GM21528 (cell line): Measurements from ENCODE around the gene TAS2R38.

Experiments used
- ATAC-seq: cut with Tn5 transposase; IDR thresholded peaks from one replicate; pipeline ENCODE4 v1.9.1; 2021; ENCODE audit warnings: mild to moderate bottlenecking, moderate library complexity; ENCODE audit not compliant: unreplicated experiment, low FRiP score

TAS2R38 gene

DNA sequence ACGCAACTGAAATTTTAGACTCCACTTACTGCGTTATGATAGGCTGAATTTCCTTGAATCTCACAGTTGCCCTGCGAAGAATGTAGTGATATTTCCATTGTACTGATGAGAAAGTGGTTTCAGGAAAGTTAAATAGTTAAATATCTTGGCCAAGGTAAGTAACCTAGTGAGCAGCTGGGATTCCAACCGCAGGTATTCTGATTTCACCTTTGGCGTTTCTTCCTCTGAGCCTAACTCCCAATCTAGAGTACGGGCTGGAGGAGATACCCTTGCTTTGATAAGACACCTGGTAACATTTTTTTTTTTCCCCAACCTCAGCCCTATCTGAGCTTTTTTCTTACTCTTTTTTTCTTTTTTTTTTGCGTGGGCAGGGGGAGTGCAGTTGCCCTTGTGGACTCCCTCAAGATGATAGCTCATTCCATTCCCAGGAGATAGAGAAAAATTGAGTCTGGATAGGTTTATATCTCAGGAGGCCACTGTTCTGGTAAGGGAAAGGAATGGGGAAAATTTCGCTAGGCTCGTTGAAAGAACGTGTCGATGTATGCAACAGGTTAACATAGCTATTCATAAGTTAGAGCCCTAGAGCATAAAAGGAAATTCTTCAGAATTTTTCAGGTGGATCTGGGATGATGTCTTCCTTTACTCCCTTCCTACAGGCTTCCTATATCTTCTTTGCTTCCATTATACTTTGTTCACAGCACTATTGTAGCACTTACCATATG lies 3.1 kb upstream of the TAS2R38 start:
- ATAC-seq: no peak

GRCh38 chr7:141975806-141976523 lies 2.4 kb upstream of the TAS2R38 start:
- peak; percentile 82 for ATAC-seq

- ATAC-seq: no peak
These were observed 1.3 kb upstream of the TAS2R38 start for GRCh38 chr7:141974831-141975230.

DNA sequence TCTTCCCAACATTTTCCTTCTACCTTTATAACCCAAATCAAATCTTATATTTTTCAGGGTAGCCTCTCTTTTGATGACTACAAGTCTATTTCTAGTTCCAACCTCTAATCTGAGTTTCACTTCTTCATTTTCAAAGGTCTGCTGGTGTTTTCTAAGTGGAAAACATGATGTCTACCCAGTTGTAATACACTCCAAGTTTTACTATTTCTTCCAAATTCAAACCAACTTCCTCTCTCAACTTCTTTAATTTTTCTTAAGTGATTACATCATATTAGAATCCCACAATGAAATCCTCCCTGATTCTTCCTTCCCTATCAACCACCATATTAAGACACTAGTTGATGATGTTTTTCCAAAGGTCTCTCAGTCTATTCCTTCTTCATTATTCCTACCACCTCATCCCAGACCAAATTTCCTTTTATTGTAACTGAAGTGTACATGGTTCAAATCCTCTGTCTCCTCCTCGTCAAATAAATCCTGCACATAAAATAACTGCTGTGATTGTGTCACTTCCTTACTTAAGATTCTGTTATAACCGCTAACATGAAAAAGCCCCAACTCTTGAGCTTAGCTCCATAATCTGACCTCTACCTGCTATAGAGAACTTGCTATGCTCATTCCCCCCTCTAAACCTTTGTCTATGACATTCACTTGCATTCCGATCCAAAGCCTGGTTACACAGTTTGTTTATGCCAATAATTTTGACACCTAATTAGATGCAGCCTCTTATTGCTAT lies 12.7 kb downstream of the TAS2R38 start:
- peak; percentile 58 for ATAC-seq

DNA sequence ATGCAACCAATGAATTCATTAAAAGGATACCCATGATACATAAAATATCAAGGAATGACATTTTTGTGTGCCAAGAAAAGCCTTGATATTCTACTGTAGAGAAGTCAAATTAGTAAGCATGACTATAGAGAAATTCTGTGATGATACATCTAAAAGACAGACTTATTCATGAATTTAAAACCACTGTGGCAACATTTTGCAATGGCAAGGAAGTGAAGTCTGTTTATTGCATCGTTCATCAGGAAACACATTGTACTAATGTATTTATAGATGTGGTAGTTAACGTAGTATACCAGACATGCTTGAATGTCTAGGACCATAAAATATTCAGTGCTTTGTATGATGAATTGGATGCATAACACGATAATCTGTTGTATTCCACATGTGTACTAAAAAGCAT lies 17.5 kb downstream of the TAS2R38 start:
- no peak for ATAC-seq

GRCh38 chr7:141954334-141954733 lies 19.2 kb downstream of the TAS2R38 start:
- no peak for ATAC-seq

DNA sequence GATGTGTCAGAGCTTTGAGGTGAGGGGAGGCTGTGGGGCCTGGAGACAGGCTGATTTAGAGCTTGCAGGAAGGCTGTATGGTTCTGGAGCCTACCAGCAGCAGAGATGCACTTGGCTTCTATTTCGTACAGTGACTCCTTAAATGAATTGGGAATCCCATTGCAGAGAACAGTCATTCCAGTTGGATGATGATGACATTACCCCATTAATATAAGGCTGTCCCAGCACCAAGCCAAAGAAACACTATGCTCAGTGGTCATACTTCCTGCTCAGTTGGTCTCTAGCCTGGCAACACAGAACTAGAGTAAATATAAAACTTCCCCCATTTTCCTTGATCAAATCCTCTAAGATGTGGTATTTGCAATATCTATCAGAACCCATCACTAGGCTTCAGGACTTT lies 21.1 kb downstream of the TAS2R38 start:
- ATAC-seq: no peak

GRCh38 chr7:141950806-141951205 lies 22.8 kb downstream of the TAS2R38 start:
- no peak for ATAC-seq

DNA sequence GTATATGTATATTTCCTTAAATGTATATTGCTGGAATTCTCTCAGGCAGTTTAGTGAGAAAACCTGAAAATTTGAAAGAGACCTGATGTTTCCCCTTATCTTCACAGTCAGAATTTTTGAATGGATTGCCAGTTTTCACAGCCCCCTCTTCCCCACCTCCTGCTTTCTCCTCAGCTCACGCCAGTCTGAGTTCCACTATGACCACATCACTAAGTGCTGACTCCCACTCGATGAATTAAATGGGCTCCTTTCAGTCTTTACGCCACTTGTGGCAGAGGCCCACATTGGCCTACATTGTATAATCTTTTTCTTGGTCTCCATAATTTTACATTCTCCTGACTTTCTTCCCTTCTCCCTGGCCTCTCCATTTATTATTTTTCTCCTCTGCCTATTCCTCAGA lies 23.7 kb downstream of the TAS2R38 start:
- ATAC-seq: no peak

GRCh38 chr7:141949451-141949850 lies 24.1 kb downstream of the TAS2R38 start:
- no peak for ATAC-seq

DNA sequence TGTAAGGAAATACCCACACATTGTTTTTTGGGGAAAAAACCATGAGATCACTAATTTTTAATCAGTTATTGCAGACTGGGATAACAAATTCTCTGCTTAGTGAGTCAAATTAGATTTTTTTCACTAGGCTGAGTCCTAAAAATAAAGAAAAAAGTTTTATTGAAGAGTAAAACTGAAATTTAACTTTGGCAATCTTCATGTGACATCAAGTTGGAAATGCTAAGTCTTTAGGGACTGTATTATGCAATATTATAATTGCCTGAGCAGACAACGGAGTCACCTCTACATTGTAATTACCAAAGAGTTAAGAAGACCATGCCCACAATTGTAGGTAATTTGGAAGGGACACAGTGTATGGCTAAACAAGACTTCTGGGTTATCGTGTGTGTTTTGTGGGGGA lies 24.6 kb downstream of the TAS2R38 start:
- no peak for ATAC-seq

DNA sequence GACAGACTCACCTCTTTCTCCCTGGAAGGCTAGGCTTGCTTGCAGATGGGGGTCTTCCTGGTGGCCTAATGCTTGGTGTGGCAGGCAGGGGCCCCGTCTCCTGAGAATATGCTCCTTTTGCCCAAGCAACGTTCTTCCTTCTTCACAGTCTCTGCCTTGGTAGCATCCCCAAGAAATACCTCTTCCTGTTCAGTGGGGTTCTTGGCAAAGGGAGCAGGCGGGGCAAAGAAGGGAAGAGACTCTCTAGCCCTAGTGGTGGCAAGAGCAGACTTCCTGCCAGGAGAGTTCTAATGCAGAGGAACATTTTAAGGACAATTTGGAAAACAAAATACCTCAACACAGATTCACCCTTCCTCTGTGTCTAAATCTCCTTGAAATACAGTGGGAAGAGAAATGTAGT lies 26.8 kb downstream of the TAS2R38 start, which contains the start of gene CLEC5A:
CLEC5A (minus strand) TSS at position 179 of the 400 bp plus-strand sequence. CDS start 682 bp downstream, outside the sequence.
- no peak for ATAC-seq

DNA sequence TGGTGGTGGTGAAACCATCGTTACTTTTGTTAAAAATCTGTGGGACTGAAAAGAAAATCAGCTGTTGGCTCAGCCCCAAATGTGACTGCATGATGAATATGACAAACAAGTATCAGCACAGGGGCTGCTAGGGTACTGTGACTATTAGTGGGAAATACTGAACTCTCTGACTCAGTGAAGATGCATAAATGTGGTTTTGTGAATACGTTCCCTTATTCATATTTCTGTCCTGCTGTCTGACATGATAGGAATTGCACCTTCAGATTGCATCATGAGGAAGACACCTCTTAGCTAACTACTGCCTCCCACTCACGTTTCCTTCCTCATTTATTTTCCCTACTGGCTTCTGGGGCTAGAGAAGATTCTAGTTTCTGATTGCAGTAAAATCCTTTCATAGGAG lies 28.2 kb downstream of the TAS2R38 start:
- no peak for ATAC-seq

DNA sequence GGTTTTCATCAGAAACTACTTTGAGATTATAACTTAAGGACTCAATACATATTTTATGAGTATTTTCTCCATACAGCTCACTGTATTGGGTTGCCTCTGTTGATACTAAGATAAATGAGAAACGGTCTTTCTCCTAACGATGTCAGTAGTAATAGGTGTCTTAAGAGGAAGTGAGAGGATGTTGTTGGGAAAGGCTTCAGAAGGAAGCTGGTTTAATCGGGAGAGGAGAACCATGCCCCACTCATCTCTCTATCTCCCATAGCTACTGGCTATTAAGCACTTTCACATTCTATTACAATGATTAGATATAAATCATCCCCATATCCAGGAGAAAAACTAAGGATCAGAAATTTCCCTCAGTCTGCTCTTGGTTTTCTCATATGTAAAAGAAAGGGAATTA lies 28.8 kb downstream of the TAS2R38 start:
- no peak for ATAC-seq

DNA sequence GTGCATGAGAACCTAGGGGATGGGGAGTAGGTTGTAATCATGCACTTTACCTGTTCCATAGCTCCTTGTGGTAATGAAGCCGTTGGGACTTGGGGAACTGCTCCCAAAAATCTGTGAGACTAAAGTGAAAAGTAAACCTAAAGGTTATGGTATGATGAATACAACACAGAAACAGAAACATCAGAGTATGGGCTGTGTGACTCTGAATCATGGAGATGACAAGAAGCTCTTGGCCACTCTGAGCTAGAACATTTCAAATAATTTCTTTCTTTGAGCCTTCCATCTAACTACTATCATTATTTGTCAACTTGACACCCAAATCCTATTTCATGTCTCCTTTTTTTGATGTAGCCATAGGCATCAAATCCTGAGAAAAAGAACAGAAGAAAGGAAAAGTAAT lies 29.7 kb downstream of the TAS2R38 start:
- ATAC-seq: no peak

- ATAC-seq: no peak
These were observed 32.5 kb downstream of the TAS2R38 start for GRCh38 chr7:141941075-141941474.

GRCh38 chr7:141930211-141930610 lies 43.4 kb downstream of the TAS2R38 start:
- no peak for ATAC-seq

DNA sequence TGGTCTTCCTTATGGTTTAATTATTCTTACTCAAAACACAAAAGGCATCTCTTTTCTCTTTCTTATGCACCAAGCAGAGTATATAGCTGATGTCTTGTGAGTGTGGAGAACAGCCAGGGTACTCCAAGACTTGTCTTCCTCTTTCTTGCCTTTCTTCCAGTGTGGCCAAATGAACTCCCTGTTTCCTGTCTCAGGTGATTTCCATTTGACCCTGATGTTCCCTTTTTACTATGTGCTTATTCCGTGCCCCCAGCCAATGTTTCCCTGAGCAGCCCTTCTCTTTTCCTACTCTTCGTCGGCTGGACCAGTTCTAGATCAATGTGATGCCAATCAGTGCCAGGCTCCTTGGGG lies 44.8 kb downstream of the TAS2R38 start:
- ATAC-seq: no peak

DNA sequence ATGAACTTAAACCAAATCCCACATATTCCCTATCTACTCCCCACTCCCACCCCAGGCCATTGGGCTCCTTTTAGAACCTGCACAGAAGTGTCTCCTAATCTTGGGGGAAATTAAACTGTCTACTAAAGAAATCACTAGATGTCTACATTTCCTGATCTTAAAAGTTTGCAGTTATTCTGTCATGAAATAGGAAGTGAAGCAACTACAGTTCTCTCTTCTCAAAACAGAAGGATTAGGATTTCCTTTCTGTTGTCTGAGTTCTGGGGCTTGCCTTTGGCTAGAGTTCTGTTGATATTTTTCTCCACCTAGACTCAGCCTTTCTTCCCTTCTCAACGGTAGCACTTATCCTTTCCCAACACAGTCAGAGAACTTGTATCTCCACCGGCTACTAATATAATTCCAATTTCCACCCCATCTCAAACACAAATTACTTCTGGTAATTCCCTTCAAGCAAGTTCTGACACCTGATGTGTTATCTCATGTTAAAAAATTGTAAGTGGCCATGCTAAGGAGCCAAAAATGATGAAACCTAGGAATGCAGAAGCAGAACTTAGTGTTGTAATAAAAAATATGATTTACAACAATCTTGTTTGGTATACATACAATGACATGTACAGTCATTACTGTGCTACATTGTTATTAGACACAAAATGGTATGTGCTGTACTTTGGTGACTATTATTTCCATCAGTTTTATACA lies 45.3 kb downstream of the TAS2R38 start:
- ATAC-seq: no peak
